Astrocyte (in vitro differentiated cells and primary cell): Measurements from ENCODE around the gene TRAPPC3L. TPM values are rescaled to one million over a fixed set of nuclear protein-coding genes. Genes with fewer than 3 reads are reported as not detected.
A peak's percentile ranks its signal among the peaks of the same experiment; 100 is the strongest.

Source experiments
- DNase-seq: peaks from one replicate; pipeline ENCODE4 v3.0.0-alpha.2; 2010; ENCODE audit warnings: low read depth
- FAIRE-seq: peaks from 2 replicates; lab custom pipeline; 2011; peaks lifted over from hg19 to GRCh38; lab: Jason Lieb, UNC
- H2AFZ ChIP-seq: 2 replicates; pipeline ENCODE4 v1.6.0; 2012; ENCODE audit warnings: low read depth, low read length, inconsistent platforms
- H3K27ac ChIP-seq: 2 replicates; pipeline ENCODE4 v1.5.1; 2011; ENCODE audit warnings: low read depth, low read length, inconsistent platforms
- H3K27me3 ChIP-seq: 2 replicates; pipeline ENCODE4 v1.6.0; 2011; ENCODE audit warnings: low read length, inconsistent platforms; ENCODE audit not compliant: insufficient read depth
- H3K36me3 ChIP-seq: 2 replicates; pipeline ENCODE4 v1.5.1; 2011; ENCODE audit warnings: low read length, inconsistent platforms; ENCODE audit not compliant: insufficient read depth
- H3K4me1 ChIP-seq: 2 replicates; pipeline ENCODE4 v1.5.1; 2011; ENCODE audit warnings: low read length, inconsistent platforms; ENCODE audit not compliant: insufficient read depth
- H3K4me2 ChIP-seq: 2 replicates; pipeline ENCODE4 v1.6.0; 2012; ENCODE audit warnings: low read length, inconsistent platforms
- H3K4me3 ChIP-seq: 2 replicates; pipeline ENCODE4 v1.5.1; 2011; ENCODE audit warnings: low read depth, mild to moderate bottlenecking, low read length, inconsistent platforms; ENCODE audit not compliant: insufficient read depth
- H3K79me2 ChIP-seq: 2 replicates; pipeline ENCODE4 v1.6.0; 2012; ENCODE audit warnings: mild to moderate bottlenecking, low read length, inconsistent platforms; ENCODE audit not compliant: insufficient read depth
- H3K9ac ChIP-seq: 2 replicates; pipeline ENCODE4 v1.6.0; 2012; ENCODE audit warnings: mild to moderate bottlenecking, low read length, inconsistent platforms
- H3K9me3 ChIP-seq: 2 replicates; pipeline ENCODE4 v1.5.1; 2012; ENCODE audit warnings: low read depth, mild to moderate bottlenecking, low read length, inconsistent platforms; ENCODE audit not compliant: insufficient read depth
- H4K20me1 ChIP-seq: 2 replicates; pipeline ENCODE4 v1.6.0; 2012; ENCODE audit warnings: low read length, inconsistent platforms; ENCODE audit not compliant: insufficient read depth
- H3K27ac Mint-ChIP-seq: one replicate; pipeline ENCODE4 v1.8.0; 2021; ENCODE audit warnings: mild to moderate bottlenecking, mixed read lengths; ENCODE audit not compliant: unreplicated experiment
- H3K27me3 Mint-ChIP-seq: one replicate; pipeline ENCODE4 v1.8.0; 2021; ENCODE audit warnings: low read depth, mixed read lengths; ENCODE audit not compliant: unreplicated experiment
- H3K36me3 Mint-ChIP-seq: one replicate; pipeline ENCODE4 v1.8.0; 2021; ENCODE audit warnings: low read depth, mixed read lengths; ENCODE audit not compliant: unreplicated experiment
- H3K4me1 Mint-ChIP-seq: one replicate; pipeline ENCODE4 v1.8.0; 2021; ENCODE audit warnings: low read depth, mixed read lengths; ENCODE audit not compliant: unreplicated experiment
- H3K4me3 Mint-ChIP-seq: one replicate; pipeline ENCODE4 v1.8.0; 2021; ENCODE audit warnings: mild to moderate bottlenecking, moderate library complexity, mixed read lengths; ENCODE audit not compliant: unreplicated experiment
- H3K9me3 Mint-ChIP-seq: one replicate; pipeline ENCODE4 v1.8.0; 2021; ENCODE audit warnings: mild to moderate bottlenecking, mixed read lengths; ENCODE audit not compliant: unreplicated experiment
- CTCF ChIP-seq: IDR thresholded peaks from 2 replicates; pipeline ENCODE4 v1.5.1; 2011; ENCODE audit warnings: low read depth, mild to moderate bottlenecking, inconsistent platforms, low read length, moderate library complexity; ENCODE audit not compliant: insufficient read depth
- EZH2 ChIP-seq: IDR thresholded peaks from 2 replicates; pipeline ENCODE4 v1.6.1; 2012; ENCODE audit warnings: mild to moderate bottlenecking, low read length, inconsistent platforms; ENCODE audit not compliant: insufficient read depth
- total RNA-seq: library from RNA; stranded (reverse); gene quantifications from 2 replicates; pipeline ENCODE4 v1.2.1, GENCODE V29; 2021

Gene TRAPPC3L
- total RNA-seq, 1 donor from 2014 or later, result not detected

- no peak for DNase-seq
- Mint-ChIP-seq H3K36me3 (no peaks in the 10 kb centered on the region), H3K27me3 (no peaks in the 10 kb centered on the region), H3K9me3 (peaks cover 4% of the 10 kb centered on the region), H3K27ac (no peak overlapping the region), H3K4me1 (peaks cover 12% of the 10 kb centered on the region), H3K4me3 (no peak overlapping the region)
- FAIRE-seq, result peak; percentile 70
- Histone ChIP-seq H3K4me3 (no peak overlapping the region), H3K4me2 (no peak overlapping the region), H3K4me1 (peaks cover 9% of the 10 kb centered on the region), H2AFZ (no peak overlapping the region), H3K27me3 (no peaks in the 10 kb centered on the region), H3K79me2 (no peaks in the 10 kb centered on the region), H3K9ac (no peak overlapping the region), H3K9me3 (no peaks in the 10 kb centered on the region), H3K36me3 (no peaks in the 10 kb centered on the region), H3K27ac (no peak overlapping the region), H4K20me1 (no peaks in the 10 kb centered on the region)
- no peak for TF ChIP-seq EZH2
- no peak for TF ChIP-seq CTCF
These were observed 21.2 kb downstream of the TRAPPC3L start for GRCh38 chr6:116524236-116524635.

- no peak overlapping the region for H3K27ac ChIP-seq
- no peaks in the 10 kb centered on the region for H3K79me2 ChIP-seq
- H2AFZ ChIP-seq, result no peak overlapping the region
- H3K4me3 Mint-ChIP-seq, result no peak overlapping the region
- no peaks in the 10 kb centered on the region for H3K36me3 Mint-ChIP-seq
- no peaks in the 10 kb centered on the region for H3K27me3 ChIP-seq
- no peak overlapping the region for H3K4me2 ChIP-seq
- H3K9ac ChIP-seq, result no peak overlapping the region
- H3K9me3 ChIP-seq, result no peaks in the 10 kb centered on the region
- no peaks in the 10 kb centered on the region for H3K36me3 ChIP-seq
- peaks cover 4% of the 10 kb centered on the region for H3K9me3 Mint-ChIP-seq
- TF ChIP-seq CTCF, result no peak
- TF ChIP-seq EZH2, result no peak
- FAIRE-seq (no peak), DNase-seq (no peak)
- no peaks in the 10 kb centered on the region for H3K27me3 Mint-ChIP-seq
- no peaks in the 10 kb centered on the region for H4K20me1 ChIP-seq
- H3K4me1 ChIP-seq, result no peaks in the 10 kb centered on the region
- H3K4me3 ChIP-seq, result no peak overlapping the region
- H3K27ac Mint-ChIP-seq, result no peak overlapping the region
- peaks cover 2% of the 10 kb centered on the region for H3K4me1 Mint-ChIP-seq
These were observed 22.6 kb downstream of the TRAPPC3L start for GRCh38 chr6:116522896-116523295.

GRCh38 chr6:116518621-116519368 lies 26.7 kb downstream of the TRAPPC3L start:
- no peak for DNase-seq
- Histone ChIP-seq H3K9ac (no peak overlapping the region), H3K79me2 (peaks cover 7% of the 10 kb centered on the region), H4K20me1 (no peaks in the 10 kb centered on the region), H3K4me3 (no peak overlapping the region), H3K27ac (no peak overlapping the region), H3K4me2 (no peak overlapping the region), H3K36me3 (peaks cover 7% of the 10 kb centered on the region), H3K27me3 (no peaks in the 10 kb centered on the region), H3K9me3 (no peaks in the 10 kb centered on the region), H2AFZ (no peak overlapping the region), H3K4me1 (no peaks in the 10 kb centered on the region)
- H3K4me3 Mint-ChIP-seq, result no peak overlapping the region
- H3K27me3 Mint-ChIP-seq, result no peaks in the 10 kb centered on the region
- H3K9me3 Mint-ChIP-seq, result peaks cover 4% of the 10 kb centered on the region
- H3K27ac Mint-ChIP-seq, result no peak overlapping the region
- TF ChIP-seq CTCF (no peak), EZH2 (no peak)
- peaks cover 3% of the 10 kb centered on the region for H3K4me1 Mint-ChIP-seq
- FAIRE-seq, result no peak
- peaks cover 3% of the 10 kb centered on the region for H3K36me3 Mint-ChIP-seq
